ENCODE data around the gene TMEM233.

- no peak for TF ChIP-seq SMC3 (conservative IDR thresholded peaks at IDR 0.05; ENCODE audit: poor library complexity)
- TF ChIP-seq, protein P1, sequence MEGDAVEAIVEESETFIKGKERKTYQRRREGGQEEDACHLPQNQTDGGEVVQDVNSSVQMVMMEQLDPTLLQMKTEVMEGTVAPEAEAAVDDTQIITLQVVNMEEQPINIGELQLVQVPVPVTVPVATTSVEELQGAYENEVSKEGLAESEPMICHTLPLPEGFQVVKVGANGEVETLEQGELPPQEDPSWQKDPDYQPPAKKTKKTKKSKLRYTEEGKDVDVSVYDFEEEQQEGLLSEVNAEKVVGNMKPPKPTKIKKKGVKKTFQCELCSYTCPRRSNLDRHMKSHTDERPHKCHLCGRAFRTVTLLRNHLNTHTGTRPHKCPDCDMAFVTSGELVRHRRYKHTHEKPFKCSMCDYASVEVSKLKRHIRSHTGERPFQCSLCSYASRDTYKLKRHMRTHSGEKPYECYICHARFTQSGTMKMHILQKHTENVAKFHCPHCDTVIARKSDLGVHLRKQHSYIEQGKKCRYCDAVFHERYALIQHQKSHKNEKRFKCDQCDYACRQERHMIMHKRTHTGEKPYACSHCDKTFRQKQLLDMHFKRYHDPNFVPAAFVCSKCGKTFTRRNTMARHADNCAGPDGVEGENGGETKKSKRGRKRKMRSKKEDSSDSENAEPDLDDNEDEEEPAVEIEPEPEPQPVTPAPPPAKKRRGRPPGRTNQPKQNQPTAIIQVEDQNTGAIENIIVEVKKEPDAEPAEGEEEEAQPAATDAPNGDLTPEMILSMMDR (IDR thresholded peaks at IDR 0.05; ENCODE audit: poor library complexity, severe bottlenecking) = no peak
Measured at GRCh38 chr12:119682639-119683252, 89.2 kb downstream of the TMEM233 start.
